T47D (cell line): ENCODE results near the gene ANAPC4.

ENCODE experiments used
- DNase-seq, 2 experiments: peaks; one replicate each; pipeline versions ENCODE4 v3.0.0 to v3.0.0-alpha.2; 2011 to 2012; ENCODE audit warnings: low read depth in 1 of 2, low spot score in 1 of 2
- JUND ChIP-seq: IDR thresholded peaks from 2 replicates; pipeline ENCODE4 v1.6.1; 2012; ENCODE audit warnings: low read depth
- in situ Hi-C: cut with HindIII; loops from 2 replicates; pipeline ENCODE4 v1.10.0; 2016; ENCODE audit warnings: low sequenced_read_pairs, low pct_unique_long_range_greater_than_20kb

Gene ANAPC4

GRCh38 chr4:25397305-25397704 is 20.2 kb downstream of the ANAPC4 start:
- in situ Hi-C loops: no loop called here
- no peak for TF ChIP-seq JUND
- no peak for DNase-seq

- no peak for TF ChIP-seq JUND
- in situ Hi-C loops: no loop called here
- no peak for DNase-seq
Measured at GRCh38 chr4:25399510-25399909, 22.4 kb downstream of the ANAPC4 start.

GRCh38 chr4:25401066-25401465 is 24.0 kb downstream of the ANAPC4 start:
- TF ChIP-seq JUND: no peak
- peak; percentile 21 to 40 for DNase-seq
- in situ Hi-C loops: no loop called here

- in situ Hi-C loops: no loop called here
- TF ChIP-seq JUND: no peak
- DNase-seq: no peak
Measured at GRCh38 chr4:25402521-25402920, 25.5 kb downstream of the ANAPC4 start.

- TF ChIP-seq JUND: no peak
- in situ Hi-C loops: no loop called here
- no peak for DNase-seq
Measured at GRCh38 chr4:25403699-25404098, 26.6 kb downstream of the ANAPC4 start.

DNA sequence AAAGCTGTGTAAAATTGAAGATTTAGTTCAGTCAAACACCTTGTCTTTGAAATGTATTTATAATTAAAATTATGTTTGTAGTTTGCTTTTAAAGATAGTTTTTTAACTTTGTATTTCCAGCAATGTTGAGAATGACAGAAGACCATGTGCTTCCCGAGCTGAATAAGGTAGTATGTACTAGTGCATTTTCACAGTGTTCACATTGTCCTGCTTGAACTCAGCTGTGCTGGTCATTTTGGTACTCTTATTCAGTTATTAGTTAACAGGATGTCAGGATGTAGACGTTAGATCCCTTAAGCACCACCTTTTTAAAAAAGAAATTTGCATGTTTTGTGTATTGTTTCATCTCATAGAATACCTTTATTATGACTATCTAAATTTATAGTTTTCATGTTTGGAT is 28.4 kb downstream of the ANAPC4 start:
- in situ Hi-C loops: no loop called here
- no peak for TF ChIP-seq JUND
- no peak for DNase-seq

GRCh38 chr4:25406081-25406692 is 29.1 kb downstream of the ANAPC4 start:
- no peak for DNase-seq
- no peak for TF ChIP-seq JUND
- in situ Hi-C loops: no loop called here

GRCh38 chr4:25410820-25411529 is 33.9 kb downstream of the ANAPC4 start:
- in situ Hi-C loops: no loop called here
- no peak for TF ChIP-seq JUND
- no peak for DNase-seq

GRCh38 chr4:25413261-25413660 is 36.2 kb downstream of the ANAPC4 start:
- in situ Hi-C loops: no loop called here
- no peak for DNase-seq
- no peak for TF ChIP-seq JUND

GRCh38 chr4:25417014-25417413 is 40.0 kb downstream of the ANAPC4 start:
- in situ Hi-C loops: no loop called here

GRCh38 chr4:25420931-25421330 is 43.9 kb downstream of the ANAPC4 start:
- TF ChIP-seq JUND: no peak
- in situ Hi-C loops: no loop called here
- DNase-seq: no peak

More at GRCh38 chr4:25417014-25417413, 40.0 kb downstream of the ANAPC4 start:
- DNase-seq: no peak
- TF ChIP-seq JUND: no peak

GRCh38 chr4:25421816-25422525 is 44.9 kb downstream of the ANAPC4 start:
- in situ Hi-C loops: no loop called here
- no peak for TF ChIP-seq JUND
- no peak for DNase-seq

DNA sequence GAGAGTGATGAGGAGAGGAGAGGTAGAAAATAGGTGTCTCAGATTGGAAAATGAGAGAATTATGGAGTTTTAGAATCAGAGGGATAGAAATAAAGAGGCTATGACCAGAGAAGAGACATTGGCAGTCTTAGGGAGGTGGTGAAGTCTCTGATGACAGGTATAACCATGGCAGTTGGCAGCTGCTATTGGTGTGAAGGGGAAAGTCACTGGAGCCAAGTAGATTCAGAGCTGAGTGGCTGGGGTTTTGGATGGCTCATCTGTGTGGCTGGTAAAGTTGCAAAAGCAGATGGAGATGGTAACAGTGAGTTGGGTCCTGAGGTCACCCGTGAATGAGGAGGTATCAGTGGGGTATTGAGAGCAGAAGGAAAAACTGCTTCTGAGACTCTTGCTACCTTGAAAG is 46.5 kb downstream of the ANAPC4 start:
- no peak for TF ChIP-seq JUND
- DNase-seq: no peak
- in situ Hi-C loops: no loop called here
